ENCODE results near the gene EIF2A.

- TF ChIP-seq POLR2A (IDR thresholded peaks at IDR 0.05; ENCODE audit: low read length) (no peak), GATA1 (IDR thresholded peaks at IDR 0.05; ENCODE audit: low read depth, low read length) (no peak)
Measured at GRCh38 chr3:150635526-150635925, 88.9 kb downstream of the EIF2A start.
